Posterior cingulate gyrus (tissue), 11 donors: ENCODE data around the gene PIM2.
"Not testable (repeated sequence)": the region's sequence is repeated elsewhere in the genome, so short reads cannot be mapped to it uniquely, and the experiment has no call there.

Source experiments
- DNase-seq, 10 donors: peaks; one replicate each; pipeline versions ENCODE4 v3.0.0 to v3.0.0-alpha.2; 2020 to 2021; ENCODE audit warnings: mixed read lengths in 3 of 10
- intact Hi-C: fragments of 100-400 bp; cut with DNase I; formaldehyde crosslinking; loops from one replicate; pipeline ENCODE4 v1.15.1; 2023

The PIM2 gene

DNA sequence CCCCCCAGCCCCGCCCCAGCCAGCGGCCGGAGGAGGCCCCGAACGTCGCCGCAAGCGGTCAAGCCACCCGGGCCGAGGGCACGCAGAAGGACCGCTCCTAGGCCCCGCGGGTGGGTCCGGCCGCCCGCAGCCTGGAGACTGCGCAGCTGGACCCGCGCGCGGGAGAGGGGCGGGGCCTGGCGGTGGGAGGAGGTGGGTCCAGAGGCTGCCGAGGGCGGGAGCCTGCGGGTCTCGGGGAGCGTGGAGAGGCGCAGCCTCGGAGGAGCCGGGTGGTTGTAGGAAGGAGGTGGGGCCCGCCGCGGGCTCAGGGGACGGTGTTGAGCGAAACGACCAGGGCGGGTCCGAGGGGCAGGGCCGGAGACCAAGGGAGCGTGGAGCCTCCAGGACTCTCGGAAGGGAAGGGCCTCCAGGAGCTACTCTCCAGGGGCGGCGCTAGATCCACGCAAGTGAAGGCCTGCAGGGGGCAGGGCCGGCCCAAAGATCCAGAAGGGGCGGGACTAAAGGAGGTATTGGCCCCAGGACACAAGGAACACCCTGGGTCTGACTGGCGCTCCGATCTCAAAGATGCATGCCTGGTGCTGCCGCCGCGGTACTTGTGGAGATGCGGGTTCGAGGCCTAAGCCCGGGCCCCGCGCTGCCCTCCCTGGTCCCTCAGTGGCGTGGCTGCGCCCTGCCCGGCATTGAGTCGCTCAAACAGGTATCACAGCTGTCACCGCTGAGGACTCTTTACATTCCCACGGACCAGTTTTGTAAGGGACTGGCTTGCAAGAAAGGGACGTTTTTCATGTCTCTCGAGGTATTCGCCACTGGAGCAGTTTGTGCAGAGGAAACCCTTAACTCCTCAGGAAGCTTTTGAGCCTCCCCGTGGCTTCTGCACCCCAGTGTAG is 27.2 kb downstream of the PIM2 start:
- DNase-seq: peak; percentile 57 to 96 (median 76)
- intact Hi-C loops: no loop called here

DNA sequence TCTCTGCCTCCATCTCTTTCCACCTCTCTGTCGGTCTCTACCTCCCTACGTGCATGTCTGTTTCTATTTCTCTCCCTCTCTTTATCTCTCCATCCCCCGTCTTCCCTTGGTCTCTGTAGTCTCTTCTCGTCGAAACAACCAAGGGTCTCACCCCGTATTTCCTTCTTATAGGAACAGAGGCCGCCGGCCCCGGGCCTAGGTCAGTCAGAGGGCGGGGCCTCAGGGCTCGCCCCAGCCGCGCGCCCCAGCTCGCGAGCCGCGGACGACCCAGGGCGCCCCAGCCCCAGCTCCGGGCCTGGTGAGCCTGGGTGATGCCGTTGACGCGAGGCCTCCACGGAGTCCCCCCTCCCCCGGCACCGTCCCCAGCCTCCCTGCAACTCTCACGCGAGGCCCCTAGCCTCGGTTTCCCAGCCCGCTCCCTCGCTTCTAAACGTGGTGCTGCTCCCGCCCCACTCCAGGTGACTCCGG is 27.9 kb downstream of the PIM2 start:
- intact Hi-C loops: no loop called here
- DNase-seq: peak in 1 of 10 donors; percentile 81

DNA sequence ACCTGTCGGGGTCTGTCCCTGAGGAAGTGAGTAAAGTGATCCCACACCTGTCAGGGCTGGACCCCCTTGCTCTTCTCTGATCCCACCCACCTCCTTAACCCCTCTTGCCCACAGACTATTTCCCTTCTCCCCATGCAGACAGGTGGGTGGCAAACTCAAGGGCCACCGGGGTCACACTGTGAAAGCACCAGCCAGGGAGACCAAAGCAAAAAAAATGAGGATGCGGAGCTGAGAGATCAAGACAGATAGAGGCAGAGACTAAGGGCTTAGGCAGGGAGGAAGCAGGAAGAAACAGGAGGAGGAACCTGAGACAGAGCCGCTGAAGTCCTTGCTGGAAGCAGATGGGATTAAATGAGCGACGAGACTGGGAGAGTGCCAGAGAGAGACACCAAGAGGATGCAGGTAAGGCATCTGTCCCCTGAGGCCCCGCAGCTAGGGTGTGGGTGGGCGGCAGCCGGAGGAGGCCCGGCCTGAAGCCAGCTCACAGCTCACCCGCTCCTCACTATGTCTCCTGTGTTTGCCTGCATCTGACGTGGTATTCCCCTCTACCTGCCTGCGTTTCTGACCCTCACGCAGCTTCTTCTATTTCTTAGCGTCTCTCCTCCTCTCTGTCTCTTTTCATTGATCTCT is 28.4 kb downstream of the PIM2 start:
- intact Hi-C loops: no loop called here

DNA sequence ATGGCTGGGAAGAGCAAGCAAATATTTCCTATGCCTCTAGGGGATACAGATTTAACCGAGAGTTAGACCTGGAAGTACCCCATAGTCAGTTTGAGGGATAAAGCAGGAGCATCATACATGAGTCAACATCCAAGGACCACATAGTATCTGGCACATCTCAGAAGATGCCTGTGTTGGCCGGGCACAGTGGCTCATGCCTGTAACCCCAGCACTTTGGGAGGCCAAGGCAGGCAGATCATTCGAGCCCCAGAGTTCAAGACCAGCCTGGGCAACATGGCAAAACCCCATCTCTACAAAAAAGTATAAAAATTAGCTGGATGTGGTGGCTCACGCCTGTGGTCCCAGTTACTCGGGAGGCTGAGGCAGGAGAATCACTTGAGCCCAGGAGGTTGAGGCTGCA is 32.2 kb downstream of the PIM2 start:
- DNase-seq: peak in 1 of 10 donors; percentile 23
- intact Hi-C loops: not testable (repeated sequence)

More for the DNA sequence above, 28.4 kb downstream of the PIM2 start:
- DNase-seq: peak in 5 of 10 donors; percentile 10 to 87 (median 80)

DNA sequence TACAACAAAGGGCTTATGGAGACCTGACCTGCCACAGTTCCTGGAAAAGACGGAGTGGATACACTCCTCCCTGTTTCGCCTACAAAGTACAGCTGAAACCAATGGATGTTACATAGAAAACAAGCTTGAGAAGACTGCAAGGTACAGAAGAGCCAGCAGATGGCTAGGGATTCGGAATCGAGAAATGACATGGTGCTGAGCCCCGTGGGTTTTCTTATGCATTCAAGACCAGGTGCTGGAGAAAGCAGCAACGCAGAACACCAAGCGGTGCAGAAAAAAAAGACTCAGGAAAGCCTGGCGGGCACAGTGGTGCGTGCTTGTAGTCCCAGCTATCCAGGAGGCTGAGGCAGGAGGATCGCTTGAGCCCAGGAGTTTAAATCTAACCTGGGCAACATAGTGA is 35.1 kb downstream of the PIM2 start:
- intact Hi-C loops: no loop called here
- DNase-seq: peak in 1 of 10 donors; percentile 77

DNA sequence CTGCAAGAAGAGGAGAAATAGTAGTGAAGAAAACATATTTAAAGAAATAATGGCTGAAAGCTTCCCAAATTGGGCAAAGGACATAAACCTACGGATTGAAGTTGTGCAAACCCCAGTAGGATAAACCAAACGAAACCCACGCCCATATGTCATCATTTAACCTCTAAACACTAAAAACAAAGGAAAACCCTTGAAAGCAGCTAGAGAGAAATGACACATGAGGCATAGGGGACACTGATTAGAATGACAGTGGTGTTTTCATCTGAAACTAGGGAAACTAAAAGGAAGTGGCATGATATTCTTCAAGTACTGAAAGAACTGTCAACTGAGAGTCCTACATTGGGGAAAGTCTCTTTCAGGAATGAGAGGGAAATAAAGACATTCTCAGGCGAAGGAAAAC is 41.9 kb downstream of the PIM2 start:
- intact Hi-C loops: loop anchor here (1.0 kb wide), 1 partner anchor 13 kb away; no protein-coding TSS in a partner anchor
- DNase-seq: not testable (repeated sequence)

DNA sequence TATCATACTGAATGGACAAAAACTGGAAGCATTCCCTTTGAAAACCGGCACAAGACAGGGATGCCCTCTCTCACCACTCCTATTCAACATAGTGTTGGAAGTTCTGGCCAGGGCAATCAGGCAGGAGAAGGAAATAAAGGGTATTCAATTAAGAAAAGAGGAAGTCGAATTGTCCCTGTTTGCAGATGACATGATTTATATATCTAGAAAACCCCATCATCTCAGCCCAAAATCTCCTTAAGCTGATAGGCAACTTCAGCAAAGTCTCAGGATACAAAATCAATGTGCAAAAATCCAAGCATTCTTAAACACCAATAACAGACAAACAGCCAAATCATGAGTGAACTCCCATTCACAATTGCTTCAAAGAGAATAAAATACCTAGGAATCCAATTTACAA is 46.8 kb downstream of the PIM2 start:
- intact Hi-C loops, DNase-seq: not testable (repeated sequence)

DNA sequence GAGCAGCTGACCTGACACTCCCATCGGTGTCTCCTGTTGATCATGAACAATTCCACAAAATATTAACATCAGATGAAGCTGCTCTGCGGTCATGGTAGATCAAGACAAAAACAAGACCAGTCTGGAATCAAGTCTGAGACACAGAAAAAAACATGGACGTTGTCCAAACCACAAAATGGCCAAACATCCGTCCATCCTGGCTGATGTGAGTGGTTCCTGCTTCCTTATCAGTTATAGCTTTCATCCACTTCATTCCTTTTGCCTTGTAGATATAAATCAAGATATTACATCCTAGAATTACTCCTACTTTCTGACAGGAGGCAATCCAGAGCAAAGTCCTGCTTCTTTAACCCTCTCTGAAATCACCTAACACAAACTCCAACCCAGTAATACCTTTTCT is 54.6 kb downstream of the PIM2 start:
- no peak for DNase-seq
- intact Hi-C loops: loop anchor here (1.0 kb wide), 1 partner anchor 13 kb away; no protein-coding TSS in a partner anchor
